Liver (tissue), 9 donors: ENCODE data around the gene C19orf67. TPM values are rescaled to one million over a fixed set of nuclear protein-coding genes. Genes with fewer than 3 reads are reported as not detected.

Experiments
- DNase-seq: peaks from one replicate; pipeline ENCODE4 v3.0.0-alpha.2; 2017; ENCODE audit warnings: low spot score
- H3K27ac ChIP-seq, 2 donors: one replicate each; pipeline ENCODE4 v1.7.0; 2013; ENCODE audit warnings: inconsistent platforms in 2 of 2, low read length in 2 of 2, control low read depth in 1 of 2, low read depth in 1 of 2, mild to moderate bottlenecking in 1 of 2
- H3K27me3 ChIP-seq, 4 donors: one replicate each; pipeline versions ENCODE4 v1.6.1 to v1.7.0; 2013; ENCODE audit warnings: low read length in 3 of 4, inconsistent platforms in 1 of 4, mild to moderate bottlenecking in 1 of 4, moderate library complexity in 1 of 4; ENCODE audit not compliant: control insufficient read depth in 4 of 4, insufficient read depth in 4 of 4
- H3K36me3 ChIP-seq, 4 donors: one replicate each; pipeline versions ENCODE4 v1.6.1 to v1.7.0; 2013; ENCODE audit warnings: low read length in 3 of 4, mild to moderate bottlenecking in 3 of 4, low read depth in 1 of 4, moderate library complexity in 1 of 4; ENCODE audit not compliant: control insufficient read depth in 4 of 4, insufficient read depth in 3 of 4
- H3K4me1 ChIP-seq, 4 donors: one replicate each; pipeline versions ENCODE4 v1.6.1 to v1.7.0; 2013; ENCODE audit warnings: low read length in 3 of 4, mild to moderate bottlenecking in 3 of 4, moderate library complexity in 1 of 4; ENCODE audit not compliant: control insufficient read depth in 4 of 4, insufficient read depth in 4 of 4
- H3K4me3 ChIP-seq, 3 donors: one replicate each; pipeline versions ENCODE4 v1.6.1 to v1.7.0; 2013; ENCODE audit warnings: low read length in 3 of 3, control low read depth in 1 of 3, low read depth in 1 of 3, mild to moderate bottlenecking in 1 of 3
- H3K9ac ChIP-seq, 2 donors: one replicate each; pipeline ENCODE4 v1.7.0; 2013; ENCODE audit warnings: low read length in 2 of 2, mild to moderate bottlenecking in 2 of 2, moderate library complexity in 2 of 2, control low read depth in 1 of 2, low read depth in 1 of 2
- H3K9me3 ChIP-seq, 4 donors: one replicate each; pipeline versions ENCODE4 v1.6.1 to v1.7.0; 2013; ENCODE audit warnings: low read length in 3 of 4; ENCODE audit not compliant: control insufficient read depth in 4 of 4
- CTCF ChIP-seq: fragments of 150-350 bp; IDR thresholded peaks from 2 replicates; pipeline ENCODE4 v1.5.1; 2017; ENCODE audit warnings: improper control_type of control experiment, low read depth, low read length; ENCODE audit not compliant: missing input control
- EGR1 ChIP-seq, 2 donors: IDR thresholded peaks; 2 replicates each; pipeline ENCODE4 v1.6.1; 2016 to 2018; ENCODE audit warnings: antibody characterized with exemption in 2 of 2, low read depth in 2 of 2
- FOXA1 ChIP-seq: IDR thresholded peaks from 2 replicates; pipeline ENCODE4 v1.6.1; 2016; ENCODE audit warnings: antibody characterized with exemption
- GABPA ChIP-seq, 2 donors: IDR thresholded peaks in 1 of 2; conservative IDR thresholded peaks in 1 of 2; 2 replicates each; pipeline ENCODE4 v1.6.1; 2016; ENCODE audit warnings: antibody characterized with exemption in 2 of 2, mild to moderate bottlenecking in 1 of 2, moderate library complexity in 1 of 2
- HNF4A ChIP-seq, 2 donors: conservative IDR thresholded peaks; 2 replicates each; pipeline ENCODE4 v1.6.1; 2016; ENCODE audit warnings: antibody characterized with exemption in 2 of 2, mild to moderate bottlenecking in 2 of 2
- HNF4G ChIP-seq: IDR thresholded peaks from 2 replicates; pipeline ENCODE4 v1.6.1; 2016; ENCODE audit warnings: antibody characterized with exemption
- JUND ChIP-seq, 2 donors: IDR thresholded peaks; 2 replicates each; pipeline ENCODE4 v1.6.1; 2016; ENCODE audit warnings: antibody characterized with exemption in 2 of 2
- MAX ChIP-seq: IDR thresholded peaks from 2 replicates; pipeline ENCODE4 v1.6.1; 2016; ENCODE audit warnings: antibody characterized with exemption
- NR2F2 ChIP-seq: IDR thresholded peaks from 2 replicates; pipeline ENCODE4 v1.6.1; 2016; ENCODE audit warnings: antibody characterized with exemption
- RAD21 ChIP-seq, 2 donors: IDR thresholded peaks; 2 replicates each; pipeline ENCODE4 v1.6.1; 2016; ENCODE audit warnings: antibody characterized with exemption in 2 of 2, mild to moderate bottlenecking in 2 of 2
- REST ChIP-seq: IDR thresholded peaks from 2 replicates; pipeline ENCODE4 v1.6.1; 2016; ENCODE audit warnings: antibody characterized with exemption, mild to moderate bottlenecking
- SP1 ChIP-seq: IDR thresholded peaks from 2 replicates; pipeline ENCODE4 v1.6.1; 2018; ENCODE audit warnings: antibody characterized with exemption, mild to moderate bottlenecking
- ZBTB33 ChIP-seq: IDR thresholded peaks from 2 replicates; pipeline ENCODE4 v1.6.1; 2016; ENCODE audit warnings: antibody characterized with exemption
- WGBS: extraction: QIAGEN DNeasy Blood & Tissue Kit; methylation state at CpG from one replicate; pipeline ENCODE4 v1.1.7; 2013; 5-methylcytosine and 5-hydroxymethylcytosine counted together
- polyA plus RNA-seq, 2 donors: library from polyadenylated mRNA; stranded (reverse) in 1 of 2; unstranded in 1 of 2; fragments of 200-250 nt in 1 of 2; fragments of >200 nt in 1 of 2; fragmentation: Nextera tagmentation in 1 of 2; extraction: Ambion mirVana in 1 of 2; gene quantifications; one replicate each; pipeline versions ENCODE4 v1.2.1 to v1.2.3, GENCODE V29; 2013 to 2015
- total RNA-seq, 2 donors: library from RNA; depleted of rRNA; stranded (reverse); fragments of >200 nt; gene quantifications; one replicate each; pipeline ENCODE4 v1.2.3, GENCODE V29; 2014
- donor health status: healthy.
- donor health status: healthy.
- donor health status: healthy.
- donor health status: healthy.
- donor health status: healthy.

C19orf67 gene
- total and polyA plus RNA-seq, 4 donors = 0.25 TPM; not detected in 3

- H3K36me3 ChIP-seq = peaks cover 0 to 7% (median 4%) of the 10 kb centered on the region in 4 donors
- peak; percentile 50 for DNase-seq
- H3K9ac ChIP-seq = peak overlapping the region in 1 of 2 donors; percentile 97
- no peaks in the 10 kb centered on the region for H3K27me3 ChIP-seq
- 35% methylated on average over 15 of the region's 15 CpGs for WGBS
- TF ChIP-seq REST (no peak), CTCF (no peak), SP1 (no peak), MAX (no peak), HNF4G (no peak), ZBTB33 (no peak), RAD21 (IDR thresholded peaks at IDR 0.05) (no peak), GABPA (IDR thresholded peaks at IDR 0.05 in 1 of 2, conservative IDR thresholded peaks at IDR 0.05 in 1 of 2) (no peak), JUND (IDR thresholded peaks at IDR 0.05) (no peak), NR2F2 (no peak), EGR1 (IDR thresholded peaks at IDR 0.05; ENCODE audit: low read depth in 2 of 2) (no peak), HNF4A (conservative IDR thresholded peaks at IDR 0.05) (no peak)
- H3K4me3 ChIP-seq = peak overlapping the region in 2 of 3 donors; percentile 89 to 93
- H3K4me1 ChIP-seq = peaks cover 1 to 12% (median 8%) of the 10 kb centered on the region in 4 donors
- peaks cover 0 to 5% (median 3%) of the 10 kb centered on the region in 4 donors for H3K9me3 ChIP-seq
- peak overlapping the region; percentile 95 to 96 for H3K27ac ChIP-seq
Measured at GRCh38 chr19:14091813-14092462, 6.4 kb upstream of the C19orf67 start.

- Histone ChIP-seq H3K4me3 (peak overlapping the region; percentile 85 to 93 (median 89)), H3K36me3 (peaks cover 0 to 3% (median under 1%) of the 10 kb centered on the region in 4 donors), H3K9me3 (peaks cover 0 to 5% (median 3%) of the 10 kb centered on the region in 4 donors), H3K27me3 (no peaks in the 10 kb centered on the region), H3K27ac (peak overlapping the region; percentile 95 to 96), H3K9ac (peak overlapping the region; percentile 89 to 97), H3K4me1 (peaks cover 1 to 12% (median 8%) of the 10 kb centered on the region in 4 donors)
- TF ChIP-seq FOXA1 (no peak), RAD21 (IDR thresholded peaks at IDR 0.05) (no peak), EGR1 (IDR thresholded peaks at IDR 0.05; ENCODE audit: low read depth in 2 of 2) (peak in 1 of 2 donors; percentile 18), HNF4A (conservative IDR thresholded peaks at IDR 0.05) (peak in 1 of 2 donors; percentile 34), NR2F2 (peak; percentile 57), SP1 (peak; percentile 5), JUND (IDR thresholded peaks at IDR 0.05) (no peak), CTCF (peak; percentile 10), MAX (no peak)
- under 1% methylated on average over 71 of the region's 72 CpGs for WGBS
- DNase-seq = peak; percentile 77
Measured at GRCh38 chr19:14091081-14091812, 5.7 kb upstream of the C19orf67 start.
